Hepatocyte (in vitro differentiated cells): Measurements from ENCODE around the gene AKAP6.

ENCODE experiments used
- CTCF ChIP-seq: fragments of 200-600 bp; sonication (generic); IDR thresholded peaks from 2 replicates; pipeline ENCODE4 v1.5.1; 2016; ENCODE audit warnings: antibody characterized with exemption, mild to moderate bottlenecking; ENCODE audit not compliant: poor library complexity
- EZH2 ChIP-seq: fragments of 200-600 bp; sonication (generic); IDR thresholded peaks from 2 replicates; pipeline ENCODE4 v1.6.1; 2016; ENCODE audit warnings: antibody characterized with exemption, mild to moderate bottlenecking, borderline replicate concordance
- EZH2phosphoT487 ChIP-seq: fragments of 200-600 bp; sonication (generic); IDR thresholded peaks from one replicate; pipeline ENCODE4 v1.6.1; 2018; ENCODE audit warnings: antibody characterized with exemption, mild to moderate bottlenecking, low read depth, moderate library complexity; ENCODE audit not compliant: unreplicated experiment, severe bottlenecking

GRCh38 chr14:32470161-32470715 lies 141.1 kb downstream of the AKAP6 start:
- TF ChIP-seq CTCF (no peak), EZH2 (no peak), EZH2phosphoT487 (no peak)
